GM23248 (cell line): Measurements from ENCODE around the gene MIP. TPM values are rescaled to one million over a fixed set of nuclear protein-coding genes. Genes with fewer than 3 reads are reported as not detected.

Experiments used
- polyA plus RNA-seq: library from polyadenylated mRNA; unstranded; fragments of >200 nt; fragmentation: Nextera tagmentation; extraction: Ambion mirVana; gene quantifications from 2 replicates; pipeline ENCODE4 v1.2.1, GENCODE V29; 2016
- total RNA-seq: library from RNA; depleted of rRNA; stranded (reverse); fragments of >200 nt; shearing (Covaris generic); gene quantifications from 2 replicates; pipeline ENCODE4 v1.2.3, GENCODE V29; 2014; rRNA removed

MIP gene
- total and polyA plus RNA-seq, 2 experiments from 2014 or later = not detected

Other genes with a start within 250 kb of the MIP start
- 120 and 125 TPM in 2 replicates for gene RNF41, start 232.7 kb downstream of the MIP start, total RNA-seq
- gene RNF41, start 232.7 kb downstream of the MIP start, polyA plus RNA-seq = 37.6 and 39.4 TPM in 2 replicates
- gene NABP2, start 230.3 kb downstream of the MIP start, total RNA-seq = 29.9 and 42.1 TPM in 2 replicates
- 40.1 and 40.4 TPM in 2 replicates for gene NABP2, start 230.3 kb downstream of the MIP start, polyA plus RNA-seq
- not detected in 2 replicates for gene SLC39A5, start 224.6 kb downstream of the MIP start, total RNA-seq
- gene SLC39A5, start 224.6 kb downstream of the MIP start, polyA plus RNA-seq = not detected in 2 replicates
- gene ANKRD52, start 196.3 kb downstream of the MIP start, total RNA-seq = 24.5 and 26.9 TPM in 2 replicates
- gene ANKRD52, start 196.3 kb downstream of the MIP start, polyA plus RNA-seq = 61.5 and 61.7 TPM in 2 replicates
- gene COQ10A, start 187.7 kb downstream of the MIP start, total RNA-seq = 8.2 and 10.3 TPM in 2 replicates
- gene COQ10A, start 187.7 kb downstream of the MIP start, polyA plus RNA-seq = 9.6 and 9.8 TPM in 2 replicates
- gene CS, start 154.3 kb downstream of the MIP start, total RNA-seq = 67.2 and 74.7 TPM in 2 replicates
- 76.2 and 77.8 TPM in 2 replicates for gene CS, start 154.3 kb downstream of the MIP start, polyA plus RNA-seq
- gene CNPY2, start 138.7 kb downstream of the MIP start, total RNA-seq = 89.9 and 97.5 TPM in 2 replicates
- 248 and 253 TPM in 2 replicates for gene CNPY2, start 138.7 kb downstream of the MIP start, polyA plus RNA-seq
- 20.2 and 22.1 TPM in 2 replicates for gene PAN2, start 120.7 kb downstream of the MIP start, total RNA-seq
- 7.2 and 9.1 TPM in 2 replicates for gene PAN2, start 120.7 kb downstream of the MIP start, polyA plus RNA-seq
- not detected in 2 replicates for gene IL23A, start 115.8 kb downstream of the MIP start, total RNA-seq
- gene IL23A, start 115.8 kb downstream of the MIP start, polyA plus RNA-seq = 0.19 and 0.31 TPM in 2 replicates
- gene STAT2, start 94.5 kb downstream of the MIP start, total RNA-seq = 208 and 220 TPM in 2 replicates
- gene STAT2, start 94.5 kb downstream of the MIP start, polyA plus RNA-seq = 104 and 109 TPM in 2 replicates
- gene APOF, start 91.8 kb downstream of the MIP start, total RNA-seq = not detected in 2 replicates
- not detected in 2 replicates for gene APOF, start 91.8 kb downstream of the MIP start, polyA plus RNA-seq
- gene TIMELESS, start 5.2 kb downstream of the MIP start, total RNA-seq = 4.2 and 4.5 TPM in 2 replicates
- 6.8 and 7.9 TPM in 2 replicates for gene TIMELESS, start 5.2 kb downstream of the MIP start, polyA plus RNA-seq
- gene SPRYD4, start 13.9 kb upstream of the MIP start, total RNA-seq = 1.8 TPM in 2 replicates
- gene SPRYD4, start 13.9 kb upstream of the MIP start, polyA plus RNA-seq = 1.6 TPM in 2 replicates
- not detected in 2 replicates for gene GLS2, start 33.5 kb upstream of the MIP start, total RNA-seq
- 0.20 TPM in 1 of 2 replicates, not detected in the other for gene GLS2, start 33.5 kb upstream of the MIP start, polyA plus RNA-seq
- gene RBMS2, start 67.2 kb upstream of the MIP start, total RNA-seq = 23.8 and 28.7 TPM in 2 replicates
- 20.9 and 28.7 TPM in 2 replicates for gene RBMS2, start 67.2 kb upstream of the MIP start, polyA plus RNA-seq
- 13.0 and 24.7 TPM in 2 replicates for gene BAZ2A, start 175.7 kb upstream of the MIP start, total RNA-seq
- 19.0 and 23.2 TPM in 2 replicates for gene BAZ2A, start 175.7 kb upstream of the MIP start, polyA plus RNA-seq
- 456 and 505 TPM in 2 replicates for gene ATP5F1B, start 191.3 kb upstream of the MIP start, total RNA-seq
- gene ATP5F1B, start 191.3 kb upstream of the MIP start, polyA plus RNA-seq = 826 and 857 TPM in 2 replicates
- 79.9 and 89.2 TPM in 2 replicates for gene PTGES3, start 233.6 kb upstream of the MIP start, total RNA-seq
- 237 and 245 TPM in 2 replicates for gene PTGES3, start 233.6 kb upstream of the MIP start, polyA plus RNA-seq